Choroid plexus epithelial cell (primary cell): ENCODE measurements around the gene TTLL5.

Experiments
- DNase-seq: peaks from one replicate; pipeline ENCODE4 v3.0.0-alpha.2; 2010; ENCODE audit warnings: low read depth
- H3K4me3 ChIP-seq: 2 replicates; pipeline ENCODE4 v1.5.1; 2011; ENCODE audit warnings: low read depth, mild to moderate bottlenecking, control low read depth, low read length, moderate library complexity
- TF ChIP-seq, protein P1 (sequence below): conservative IDR thresholded peaks from 2 replicates; pipeline ENCODE4 v1.5.1; 2011; ENCODE audit warnings: low read depth, mild to moderate bottlenecking, control low read depth, inconsistent platforms, low read length, moderate library complexity

Gene TTLL5

DNA sequence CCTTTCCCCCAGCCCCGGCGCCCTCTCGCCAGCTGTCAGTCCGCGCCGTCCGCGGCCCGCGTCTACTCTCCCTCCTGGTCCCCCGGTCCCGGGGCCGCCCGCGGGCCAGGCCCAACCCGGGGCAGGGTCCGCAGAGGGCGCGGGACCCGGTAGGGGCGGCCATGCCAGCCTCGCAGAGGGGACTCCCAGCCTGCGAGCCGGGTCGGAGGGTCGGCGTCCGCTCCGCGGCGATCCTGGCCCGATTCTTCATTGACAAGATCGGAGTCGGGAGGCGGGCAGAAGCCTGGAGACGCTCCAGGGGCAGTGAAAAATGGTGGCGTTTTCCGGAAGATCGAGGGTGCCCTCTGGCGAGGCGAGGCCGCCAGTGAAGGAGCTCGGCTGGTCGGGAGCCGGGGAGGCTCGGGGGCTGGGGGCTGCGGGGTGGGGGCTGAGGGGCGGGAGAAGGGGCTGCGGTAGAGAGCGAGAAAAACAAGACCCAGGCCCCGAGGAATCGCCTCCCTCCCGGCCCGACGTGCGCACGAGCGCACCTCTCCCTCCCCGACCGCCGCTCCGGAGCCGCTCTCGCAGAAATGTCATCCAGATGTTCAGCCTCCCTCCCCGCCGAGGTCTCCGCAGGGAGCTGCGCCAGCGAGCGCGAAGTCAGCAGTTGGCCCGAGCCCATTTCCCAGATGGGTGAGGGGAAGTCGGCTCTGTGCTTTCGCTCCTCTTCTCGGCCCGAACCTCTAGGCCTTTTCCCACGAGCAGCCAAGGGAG lies 321.4 kb downstream of the TTLL5 start:
- DNase-seq, result peak; percentile 86
- TF ChIP-seq, protein P1, sequence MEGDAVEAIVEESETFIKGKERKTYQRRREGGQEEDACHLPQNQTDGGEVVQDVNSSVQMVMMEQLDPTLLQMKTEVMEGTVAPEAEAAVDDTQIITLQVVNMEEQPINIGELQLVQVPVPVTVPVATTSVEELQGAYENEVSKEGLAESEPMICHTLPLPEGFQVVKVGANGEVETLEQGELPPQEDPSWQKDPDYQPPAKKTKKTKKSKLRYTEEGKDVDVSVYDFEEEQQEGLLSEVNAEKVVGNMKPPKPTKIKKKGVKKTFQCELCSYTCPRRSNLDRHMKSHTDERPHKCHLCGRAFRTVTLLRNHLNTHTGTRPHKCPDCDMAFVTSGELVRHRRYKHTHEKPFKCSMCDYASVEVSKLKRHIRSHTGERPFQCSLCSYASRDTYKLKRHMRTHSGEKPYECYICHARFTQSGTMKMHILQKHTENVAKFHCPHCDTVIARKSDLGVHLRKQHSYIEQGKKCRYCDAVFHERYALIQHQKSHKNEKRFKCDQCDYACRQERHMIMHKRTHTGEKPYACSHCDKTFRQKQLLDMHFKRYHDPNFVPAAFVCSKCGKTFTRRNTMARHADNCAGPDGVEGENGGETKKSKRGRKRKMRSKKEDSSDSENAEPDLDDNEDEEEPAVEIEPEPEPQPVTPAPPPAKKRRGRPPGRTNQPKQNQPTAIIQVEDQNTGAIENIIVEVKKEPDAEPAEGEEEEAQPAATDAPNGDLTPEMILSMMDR, result peak; percentile 69
- H3K4me3 ChIP-seq, result peak overlapping the region; percentile 68

- peak overlapping the region; percentile 68 for H3K4me3 ChIP-seq
- TF ChIP-seq, protein P1, result no peak
- no peak for DNase-seq
Observed at GRCh38 chr14:75983019-75983358, 321.9 kb downstream of the TTLL5 start.

DNA sequence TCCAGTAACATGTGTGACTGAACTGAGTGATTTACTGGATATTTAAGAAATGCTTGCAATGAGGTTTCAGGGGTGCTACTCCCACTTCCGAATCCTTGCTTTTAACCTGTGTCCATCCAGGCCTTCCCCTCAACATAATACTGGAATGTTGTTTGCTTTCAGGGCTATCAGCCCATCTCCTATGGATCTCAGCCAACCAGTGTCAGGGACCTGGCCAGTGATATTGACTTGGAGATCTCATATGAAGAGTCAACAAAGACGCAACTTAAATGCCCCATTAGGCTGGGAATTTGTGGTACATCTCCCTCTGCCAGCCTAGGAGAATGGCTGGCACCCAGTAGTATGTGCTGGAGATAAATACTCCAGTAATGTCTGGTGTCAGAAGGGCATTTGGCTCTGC lies 323.6 kb downstream of the TTLL5 start:
- TF ChIP-seq, protein P1, result no peak
- DNase-seq, result no peak
- no peak overlapping the region for H3K4me3 ChIP-seq

GRCh38 chr14:75985618-75986438 lies 324.8 kb downstream of the TTLL5 start, which contains the start of gene IFT43:
IFT43 (plus strand) TSS chr14:75985763; CDS start chr14:75985787, 24 bp downstream.
- DNase-seq, result peak; percentile 77
- H3K4me3 ChIP-seq, result peak within 1 kb of the TSS; percentile 88
- TF ChIP-seq, protein P1, result no peak

DNA sequence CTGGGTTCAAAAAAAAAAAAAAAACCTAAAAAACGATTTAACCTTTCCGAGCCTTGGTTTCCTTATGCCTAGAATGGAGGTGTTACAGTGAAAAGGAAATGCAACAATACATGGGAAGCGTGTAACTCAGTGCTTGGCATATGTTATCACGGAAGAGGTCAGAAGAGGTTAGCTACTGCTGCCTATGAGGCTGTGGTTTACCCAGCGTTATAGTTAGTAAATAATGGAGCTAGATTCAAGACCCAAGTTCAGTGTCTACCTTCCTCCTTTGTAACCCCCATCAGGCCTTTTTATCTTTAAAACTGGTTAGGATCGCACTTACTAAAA lies 325.4 kb downstream of the TTLL5 start:
- TF ChIP-seq, protein P1, result no peak
- no peak for DNase-seq
- peak overlapping the region; percentile 88 for H3K4me3 ChIP-seq

DNA sequence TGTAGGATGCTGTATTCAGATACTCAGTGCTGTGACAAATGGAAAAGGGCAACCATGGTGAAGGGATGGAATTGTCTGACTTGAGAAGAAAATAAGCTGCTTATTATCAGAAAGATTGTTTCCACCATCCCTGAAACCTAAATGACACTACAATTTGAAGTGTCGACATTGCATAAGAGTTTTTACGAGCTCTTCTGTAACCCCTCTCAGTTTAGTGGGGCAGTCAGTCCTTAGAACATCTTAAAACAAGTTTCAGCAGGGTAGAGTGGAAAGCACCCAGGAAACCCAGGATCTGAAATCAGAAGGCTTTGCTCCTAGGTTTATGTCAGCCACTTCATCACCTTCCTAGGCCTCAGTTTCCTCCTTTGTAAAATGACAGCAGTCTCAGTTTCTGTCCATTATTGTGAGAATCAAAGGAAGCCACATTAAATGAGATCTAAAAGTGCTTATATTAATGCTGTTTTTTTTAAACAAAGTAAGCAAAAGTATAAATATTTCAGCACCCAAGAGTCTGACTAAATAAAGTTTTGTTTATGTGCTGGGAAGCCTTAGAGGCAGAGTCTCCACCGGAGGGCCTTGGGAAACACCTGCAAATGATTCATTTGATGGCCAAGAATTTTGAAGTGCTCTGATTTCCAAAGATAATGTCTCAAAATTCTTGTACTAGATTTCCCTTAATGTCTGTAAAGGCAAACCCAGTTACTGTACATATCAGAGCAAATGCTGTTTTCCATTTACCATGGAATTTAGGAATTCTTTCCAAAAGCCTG lies 326.3 kb downstream of the TTLL5 start:
- TF ChIP-seq, protein P1, result no peak
- no peak overlapping the region for H3K4me3 ChIP-seq
- DNase-seq, result no peak
